Stomach (tissue), 4 donors: ENCODE measurements around the gene KAT7.

Experiments
- CTCF ChIP-seq, 7 experiments: fragments of 450-650 bp in 4 of 7; fragments of 200-600 bp in 3 of 7; sonication (generic) in 3 of 7; IDR thresholded peaks; one replicate each; pipeline ENCODE4 v1.5.1; 2016 to 2019; ENCODE audit warnings: antibody characterized with exemption in 7 of 7, control low read depth in 2 of 7, mild to moderate bottlenecking in 1 of 7
- POLR2A ChIP-seq, 4 donors: fragments of 450-650 bp; IDR thresholded peaks; one replicate each; pipeline ENCODE4 v1.6.1; 2016; ENCODE audit warnings: antibody characterized with exemption in 4 of 4, control low read depth in 2 of 4, mild to moderate bottlenecking in 1 of 4, moderate library complexity in 1 of 4
- POLR2AphosphoS5 ChIP-seq, 3 donors: sonication (generic); formaldehyde crosslinking; IDR thresholded peaks; one replicate each; pipeline ENCODE4 v1.6.1; 2016; ENCODE audit warnings: antibody characterized with exemption in 3 of 3

- TF ChIP-seq POLR2AphosphoS5 (IDR thresholded peaks at IDR 0.05): no peak
- TF ChIP-seq CTCF (IDR thresholded peaks at IDR 0.05): no peak
- TF ChIP-seq POLR2A (IDR thresholded peaks at IDR 0.05): no peak
Observed at GRCh38 chr17:49835472-49835871, 47.0 kb downstream of the KAT7 start.
